HepG2 (cell line): ENCODE measurements around the gene ZNF691. TPM values are rescaled to one million over a fixed set of nuclear protein-coding genes. Genes with fewer than 3 reads are reported as not detected.

Experiments used
- ATAC-seq: fragments of 200-7000 bp; cut with Tn5 transposase; 3 replicates; pipeline ENCODE4 v1.9.1; 2020; ENCODE audit warnings: mild to moderate bottlenecking, moderate library complexity
- BruUV-seq: library from RNA; stranded (reverse); fragments of 400-500 nt; replicated peaks from 2 replicates; lab custom pipeline; 2021; lab: Mats Ljungman, UMichigan
- CTCF ChIA-PET: fragments of 300-600 bp; formaldehyde crosslinking; extraction: SDS; loops from one replicate; lab custom pipeline; 2021; ENCODE audit warnings: low total read pairs, inconsistent platforms, low intra/inter-chr PET ratio; lab: Yijun Ruan, JAX
- POLR2A ChIA-PET: fragments of 350-600 bp; sonication (Branson Sonifier 250); formaldehyde crosslinking; loops from one replicate; lab custom pipeline; 2020; ENCODE audit warnings: antibody characterized with exemption, inconsistent platforms; lab: Yijun Ruan, JAX
- DNase-seq: peaks from one replicate; pipeline ENCODE4 v3.0.0-alpha.2; 2015; ENCODE audit warnings: low spot score
- FAIRE-seq: peaks from 3 replicates; lab custom pipeline; 2011; peaks lifted over from hg19 to GRCh38; lab: Jason Lieb, UNC
- H2AFZ ChIP-seq: one replicate; pipeline ENCODE4 v1.6.1; 2011; ENCODE audit warnings: low read length, inconsistent platforms
- H3K27ac ChIP-seq: fragments of 300-600 bp; 3 replicates; pipeline ENCODE4 v1.8.0; 2011; ENCODE audit warnings: mixed run types, mild to moderate bottlenecking, mixed read lengths, low read length, inconsistent platforms; ENCODE audit not compliant: insufficient read depth; ENCODE audit errors: extremely low read length
- H3K27me3 ChIP-seq, 2 experiments: fragments of 200-600 bp in 1 of 2; 2 replicates in 1 of 2; 3 replicates in 1 of 2; pipeline versions ENCODE4 v1.6.0 to v1.8.0; 2011; ENCODE audit warnings: low read length in 2 of 2, mild to moderate bottlenecking in 2 of 2, moderate library complexity in 2 of 2, inconsistent platforms in 1 of 2; ENCODE audit not compliant: insufficient read depth in 2 of 2, control insufficient read depth in 1 of 2
- H3K36me3 ChIP-seq, 2 experiments: fragments of 200-600 bp in 1 of 2; replicated peaks in 1 of 2; 2 replicates in 1 of 2; 3 replicates in 1 of 2; pipeline versions ENCODE4 v1.5.1 to v1.8.0; 2011; ENCODE audit warnings: low read length in 2 of 2, inconsistent platforms in 1 of 2; ENCODE audit not compliant: insufficient read depth in 2 of 2, control insufficient read depth in 1 of 2
- H3K4me1 ChIP-seq: 2 replicates; pipeline ENCODE4 v1.5.1; 2012; ENCODE audit warnings: low read length, inconsistent platforms; ENCODE audit not compliant: insufficient read depth
- H3K4me2 ChIP-seq: 2 replicates; pipeline ENCODE4 v1.6.0; 2011; ENCODE audit warnings: low read depth, low read length, inconsistent platforms
- H3K4me3 ChIP-seq, 3 experiments: fragments of 200-600 bp in 1 of 3; sonication (generic), shearing (Covaris generic) in 1 of 3; replicated peaks in 1 of 3; 2 replicates each; pipeline ENCODE4 v1.5.1; 2011 to 2016; ENCODE audit warnings: low read length in 3 of 3, inconsistent platforms in 2 of 3, low read depth in 2 of 3, mild to moderate bottlenecking in 2 of 3, control low read depth in 1 of 3, mixed read lengths in 1 of 3; ENCODE audit not compliant: insufficient read depth in 1 of 3
- H3K79me2 ChIP-seq: one replicate; pipeline ENCODE4 v1.6.1; 2011; ENCODE audit warnings: low read length, inconsistent platforms; ENCODE audit not compliant: insufficient read depth
- H3K9ac ChIP-seq: 2 replicates; pipeline ENCODE4 v1.6.0; 2011; ENCODE audit warnings: mild to moderate bottlenecking, low read depth, low read length, inconsistent platforms; ENCODE audit not compliant: insufficient read depth
- H3K9me3 ChIP-seq: 2 replicates; pipeline ENCODE4 v1.5.1; 2012; ENCODE audit warnings: mild to moderate bottlenecking, low read length
- H4K20me1 ChIP-seq: 2 replicates; pipeline ENCODE4 v1.6.0; 2011; ENCODE audit warnings: inconsistent platforms, mild to moderate bottlenecking, low read length, moderate library complexity; ENCODE audit not compliant: insufficient read depth
- CREM ChIP-seq, 2 experiments: sonication (generic) in 1 of 2; formaldehyde crosslinking in 1 of 2; IDR thresholded peaks; 2 replicates each; pipeline versions ENCODE4 v1.4.0 to v1.6.1; 2016 to 2020; ENCODE audit warnings: antibody characterized with exemption in 1 of 2, mild to moderate bottlenecking in 1 of 2, missing genetic modification reagents in 1 of 2
- ETV6 ChIP-seq: sonication (generic); formaldehyde crosslinking; conservative IDR thresholded peaks from 2 replicates; pipeline ENCODE4 v1.4.0; 2020; ENCODE audit warnings: missing genetic modification reagents
- MAFF ChIP-seq: IDR thresholded peaks from 2 replicates; pipeline ENCODE4 v1.6.1; 2011; ENCODE audit warnings: low read depth, low read length, improper control_type of control experiment
- NONO ChIP-seq, 2 experiments: fragments of 450-650 bp in 1 of 2; sonication (generic) in 1 of 2; formaldehyde crosslinking in 1 of 2; IDR thresholded peaks in 1 of 2; conservative IDR thresholded peaks in 1 of 2; 2 replicates each; pipeline versions ENCODE4 v1.6.1 to v1.8.0; 2017 to 2022; ENCODE audit warnings: mild to moderate bottlenecking in 1 of 2, missing genetic modification reagents in 1 of 2, moderate library complexity in 1 of 2
- RELA ChIP-seq: sonication (generic); formaldehyde crosslinking; IDR thresholded peaks from 2 replicates; pipeline ENCODE4 v1.4.0; 2020; ENCODE audit warnings: missing genetic modification reagents
- SATB2 ChIP-seq: sonication (generic); formaldehyde crosslinking; IDR thresholded peaks from 2 replicates; pipeline ENCODE4 v1.5.0; 2020; ENCODE audit warnings: missing genetic modification reagents
- SP1 ChIP-seq, 2 experiments: fragments of 450-650 bp in 1 of 2; sonication (generic) in 1 of 2; formaldehyde crosslinking in 1 of 2; IDR thresholded peaks; 2 replicates each; pipeline versions ENCODE4 v1.4.0 to v1.6.1; 2016 to 2020; ENCODE audit warnings: missing genetic modification reagents in 1 of 2
- ZNF207 ChIP-seq: fragments of 450-650 bp; IDR thresholded peaks from 2 replicates; pipeline ENCODE4 v1.6.1; 2016; ENCODE audit warnings: antibody characterized with exemption, borderline replicate concordance
- ZNF382 ChIP-seq: sonication (generic); formaldehyde crosslinking; IDR thresholded peaks from 2 replicates; pipeline ENCODE4 v1.5.0; 2020; ENCODE audit warnings: missing genetic modification reagents, mild to moderate bottlenecking, borderline replicate concordance
- ZNF570 ChIP-seq: sonication (generic); formaldehyde crosslinking; IDR thresholded peaks from 2 replicates; pipeline ENCODE4 v1.4.0; 2020; ENCODE audit warnings: mild to moderate bottlenecking, missing genetic modification reagents, borderline replicate concordance
- ZNF607 ChIP-seq: sonication (generic); formaldehyde crosslinking; IDR thresholded peaks from 2 replicates; pipeline ENCODE4 v1.5.1; 2020; ENCODE audit warnings: missing genetic modification reagents, mild to moderate bottlenecking, borderline replicate concordance
- ZNF7 ChIP-seq: IDR thresholded peaks from 2 replicates; pipeline ENCODE4 v1.6.1; 2016; ENCODE audit warnings: missing biosample characterization, missing genetic modification reagents
- WGBS: methylation state at CpG from one replicate; pipeline ENCODE4 v1.1.6; 2017; ENCODE audit warnings: low lambda C conversion rate; 5-methylcytosine and 5-hydroxymethylcytosine counted together
- in situ Hi-C: cut with HindIII; loops from 2 replicates; pipeline ENCODE4 v1.10.0; 2017; ENCODE audit warnings: low pct_unique_long_range_greater_than_20kb; ENCODE audit not compliant: extremely low pct_ligation_motif_present
- intact Hi-C: fragments of 100-400 bp; cut with micrococcal nuclease; formaldehyde crosslinking; loops from one replicate; pipeline ENCODE4 v1.10.0; 2022; ENCODE audit not compliant: unreplicated experiment
- polyA plus RNA-seq, 8 experiments: library from polyadenylated mRNA; depleted of rRNA in 3 of 8; stranded (reverse) in 7 of 8; unstranded in 1 of 8; fragments of >200 nt; fragmentation: Illumina TruSeq in 4 of 8; extraction: Trizol in 4 of 8; gene quantifications; 2 replicates each; pipeline versions ENCODE4 v1.2.1 to v1.2.3, GENCODE V29; 2011 to 2016; ENCODE audit warnings: low read depth in 4 of 8, missing spikeins in 1 of 8, mixed read lengths in 1 of 8; ENCODE audit not compliant: insufficient read depth in 1 of 8
- total RNA-seq, 5 experiments: library from RNA; depleted of rRNA; stranded (reverse); fragments of >200 nt; fragmentation: Illumina TruSeq; extraction: Trizol; gene quantifications; 2 replicates each; pipeline ENCODE4 v1.2.3, GENCODE V29; 2016; ENCODE audit warnings: low read depth in 1 of 5
- TF ChIP-seq, protein P1 (sequence below): sonication (generic); formaldehyde crosslinking; IDR thresholded peaks from 2 replicates; pipeline ENCODE4 v1.8.1; 2023; ENCODE audit warnings: mild to moderate bottlenecking, missing genetic modification reagents
- TF ChIP-seq, protein P2 (sequence below): sonication (generic); formaldehyde crosslinking; IDR thresholded peaks from 2 replicates; pipeline ENCODE4 v1.8.0; 2022; ENCODE audit warnings: low read depth, missing genetic modification reagents

Gene ZNF691
- total and polyA plus RNA-seq, 2 of the 13 experiments (the other 11 are each of a cell fraction or from before 2014, with no cell fraction given), result 7.6 to 7.8 TPM

DNA sequence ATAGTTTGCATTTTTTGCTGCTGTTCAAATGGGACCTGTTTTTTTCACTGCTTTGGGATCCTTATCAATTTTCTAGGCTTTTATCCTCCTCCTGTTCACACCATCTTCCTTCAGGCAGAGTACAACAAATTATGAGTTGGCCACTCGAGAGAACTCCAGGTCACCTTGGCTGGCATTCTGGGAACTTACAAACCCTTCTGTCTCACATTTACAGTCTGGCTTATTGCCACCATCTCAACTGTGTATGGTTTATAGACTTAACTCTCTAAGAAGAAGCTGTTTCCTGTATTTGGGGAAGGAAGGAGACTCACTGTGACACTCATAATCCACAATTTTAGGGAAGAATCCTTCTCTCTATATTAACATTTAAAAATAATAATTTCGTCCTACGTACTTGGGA is 5.4 kb upstream of the ZNF691 start:
- no TSS peak for BruUV-seq
- ChIA-PET CTCF (no interaction called here), POLR2A (no interaction called here)
- ATAC-seq (no peak), FAIRE-seq (no peak), DNase-seq (no peak)
- Histone ChIP-seq H3K27me3 (no peaks in the 10 kb centered on the region; a peak in 1 of 5 replicates), H4K20me1 (no peaks in the 10 kb centered on the region), H3K4me2 (no peak overlapping the region), H3K27ac (no peak overlapping the region), H3K79me2 (peaks cover 2% of the 10 kb centered on the region), H3K4me3 (no peak overlapping the region), H3K4me1 (no peaks in the 10 kb centered on the region), H3K9ac (no peak overlapping the region), H3K9me3 (no peaks in the 10 kb centered on the region), H2AFZ (no peak overlapping the region), H3K36me3 (no peaks in the 10 kb centered on the region)
- intact Hi-C loops (no loop called here), in situ Hi-C loops (no loop called here)
- 89% methylated on average over 3 of the region's 3 CpGs for WGBS
- no peak for TF ChIP-seq MAFF
- TF ChIP-seq, protein P1, sequence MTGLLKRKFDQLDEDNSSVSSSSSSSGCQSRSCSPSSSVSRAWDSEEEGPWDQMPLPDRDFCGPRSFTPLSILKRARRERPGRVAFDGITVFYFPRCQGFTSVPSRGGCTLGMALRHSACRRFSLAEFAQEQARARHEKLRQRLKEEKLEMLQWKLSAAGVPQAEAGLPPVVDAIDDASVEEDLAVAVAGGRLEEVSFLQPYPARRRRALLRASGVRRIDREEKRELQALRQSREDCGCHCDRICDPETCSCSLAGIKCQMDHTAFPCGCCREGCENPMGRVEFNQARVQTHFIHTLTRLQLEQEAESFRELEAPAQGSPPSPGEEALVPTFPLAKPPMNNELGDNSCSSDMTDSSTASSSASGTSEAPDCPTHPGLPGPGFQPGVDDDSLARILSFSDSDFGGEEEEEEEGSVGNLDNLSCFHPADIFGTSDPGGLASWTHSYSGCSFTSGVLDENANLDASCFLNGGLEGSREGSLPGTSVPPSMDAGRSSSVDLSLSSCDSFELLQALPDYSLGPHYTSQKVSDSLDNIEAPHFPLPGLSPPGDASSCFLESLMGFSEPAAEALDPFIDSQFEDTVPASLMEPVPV, result no peak
- no peak for TF ChIP-seq SP1 (IDR thresholded peaks at IDR 0.05)
- TF ChIP-seq SP1 (CRISPR knock-in tag; IDR thresholded peaks at IDR 0.05), result no peak
- TF ChIP-seq SATB2, result no peak
- no peak for TF ChIP-seq ETV6 (CRISPR knock-in tag)
- TF ChIP-seq CREM (IDR thresholded peaks at IDR 0.05), result no peak
- TF ChIP-seq CREM (CRISPR knock-in tag; IDR thresholded peaks at IDR 0.05), result no peak
- TF ChIP-seq, protein P2, sequence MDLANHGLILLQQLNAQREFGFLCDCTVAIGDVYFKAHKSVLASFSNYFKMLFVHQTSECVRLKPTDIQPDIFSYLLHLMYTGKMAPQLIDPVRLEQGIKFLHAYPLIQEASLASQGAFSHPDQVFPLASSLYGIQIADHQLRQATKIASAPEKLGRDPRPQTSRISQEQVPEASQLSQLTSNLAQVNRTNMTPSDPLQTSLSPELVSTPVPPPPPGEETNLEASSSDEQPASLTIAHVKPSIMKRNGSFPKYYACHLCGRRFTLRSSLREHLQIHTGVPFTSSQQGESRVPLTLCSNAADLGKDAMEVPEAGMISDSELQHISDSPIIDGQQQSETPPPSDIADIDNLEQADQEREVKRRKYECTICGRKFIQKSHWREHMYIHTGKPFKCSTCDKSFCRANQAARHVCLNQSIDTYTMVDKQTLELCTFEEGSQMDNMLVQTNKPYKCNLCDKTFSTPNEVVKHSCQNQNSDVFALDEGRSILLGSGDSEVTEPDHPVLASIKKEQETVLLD (CRISPR knock-in tag), result no peak
- TF ChIP-seq ZNF607 (CRISPR knock-in tag), result no peak
- TF ChIP-seq ZNF207, result no peak
- no peak for TF ChIP-seq NONO (IDR thresholded peaks at IDR 0.05)
- TF ChIP-seq NONO (CRISPR knock-in tag; conservative IDR thresholded peaks at IDR 0.05), result no peak
- TF ChIP-seq RELA (CRISPR knock-in tag), result no peak
- no peak for TF ChIP-seq ZNF382 (CRISPR knock-in tag)
- TF ChIP-seq ZNF7 (CRISPR knock-in tag), result no peak
- TF ChIP-seq ZNF570 (CRISPR knock-in tag), result no peak
